ENCODE data around the gene SH2D3C.

SH2D3C gene

GRCh38 chr9:127770905-127771569, 7.4 kb downstream of the SH2D3C start:
- no peaks in the 10 kb centered on the region for H3K27me3 ChIP-seq (ENCODE audit: control insufficient read depth, insufficient read depth, low read length)
- H3K4me1 ChIP-seq (ENCODE audit: control insufficient read depth, insufficient read depth, low read length) = peaks cover 31% of the 10 kb centered on the region
- peak overlapping the region; percentile 72 for H3K4me3 ChIP-seq (ENCODE audit: low read depth, low read length)
- no peaks in the 10 kb centered on the region for H3K36me3 ChIP-seq (ENCODE audit: control insufficient read depth, insufficient read depth, low read length)
- H3K9me3 ChIP-seq (ENCODE audit: control insufficient read depth, insufficient read depth, low read depth, low read length) = no peaks in the 10 kb centered on the region
- H3K27ac ChIP-seq (ENCODE audit: low read depth, low read length) = no peak overlapping the region
- H3K9ac ChIP-seq (ENCODE audit: low read length) = no peak overlapping the region

DNA sequence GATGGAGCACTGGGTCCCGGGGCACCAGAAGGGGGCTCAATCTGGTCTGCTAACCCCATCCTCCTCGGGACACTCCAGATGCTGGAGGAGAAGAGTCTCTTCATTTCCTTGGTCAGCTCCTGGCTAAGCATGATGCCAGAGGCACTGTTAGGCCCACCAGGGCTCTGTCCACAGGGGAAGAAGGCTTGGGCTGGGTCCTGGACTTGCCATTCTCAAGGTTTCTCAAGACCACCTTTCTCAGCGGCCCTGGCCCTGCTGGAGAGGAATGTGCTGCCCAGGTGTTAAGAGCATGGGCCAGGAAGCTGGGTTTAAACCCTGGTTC, 7.9 kb downstream of the SH2D3C start:
- Histone ChIP-seq H3K9me3 (ENCODE audit: control insufficient read depth, insufficient read depth, low read depth, low read length) (no peaks in the 10 kb centered on the region), H3K4me3 (ENCODE audit: low read depth, low read length) (peak overlapping the region; percentile 72), H3K9ac (ENCODE audit: low read length) (no peak overlapping the region), H3K27ac (ENCODE audit: low read depth, low read length) (no peak overlapping the region), H3K4me1 (ENCODE audit: control insufficient read depth, insufficient read depth, low read length) (peaks cover 30% of the 10 kb centered on the region), H3K27me3 (ENCODE audit: control insufficient read depth, insufficient read depth, low read length) (no peaks in the 10 kb centered on the region), H3K36me3 (ENCODE audit: control insufficient read depth, insufficient read depth, low read length) (no peaks in the 10 kb centered on the region)

- no peaks in the 10 kb centered on the region for H3K27me3 ChIP-seq (ENCODE audit: control insufficient read depth, insufficient read depth, low read length)
- H3K27ac ChIP-seq (ENCODE audit: low read depth, low read length) = no peak overlapping the region
- no peaks in the 10 kb centered on the region for H3K9me3 ChIP-seq (ENCODE audit: control insufficient read depth, insufficient read depth, low read depth, low read length)
- H3K4me1 ChIP-seq (ENCODE audit: control insufficient read depth, insufficient read depth, low read length) = peaks cover 30% of the 10 kb centered on the region
- H3K36me3 ChIP-seq (ENCODE audit: control insufficient read depth, insufficient read depth, low read length) = no peaks in the 10 kb centered on the region
- H3K4me3 ChIP-seq (ENCODE audit: low read depth, low read length) = no peak overlapping the region
- no peak overlapping the region for H3K9ac ChIP-seq (ENCODE audit: low read length)
These were observed 8.4 kb downstream of the SH2D3C start for GRCh38 chr9:127769929-127770582.

DNA sequence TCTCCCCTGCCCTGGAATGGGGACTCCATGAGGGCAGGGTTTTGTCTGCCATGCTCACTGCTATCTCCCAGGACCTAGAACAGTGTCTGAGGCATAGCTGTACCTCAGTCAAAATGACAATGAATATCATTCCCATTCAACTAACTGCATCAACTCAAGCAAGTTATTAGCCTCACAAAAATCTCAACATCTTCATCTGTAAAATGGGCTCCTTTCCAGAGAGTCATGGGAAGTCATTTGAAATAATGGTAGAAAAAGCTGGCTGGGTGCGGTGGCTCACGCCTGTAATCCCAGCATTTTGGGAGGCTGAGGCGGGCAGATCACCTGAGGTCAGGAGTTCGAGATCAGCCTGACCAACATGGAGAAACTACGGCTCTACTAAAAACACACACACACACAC, 9.4 kb downstream of the SH2D3C start:
- Histone ChIP-seq H3K4me3 (ENCODE audit: low read depth, low read length) (no peak overlapping the region), H3K27me3 (ENCODE audit: control insufficient read depth, insufficient read depth, low read length) (no peaks in the 10 kb centered on the region), H3K4me1 (ENCODE audit: control insufficient read depth, insufficient read depth, low read length) (peaks cover 32% of the 10 kb centered on the region), H3K27ac (ENCODE audit: low read depth, low read length) (no peak overlapping the region), H3K36me3 (ENCODE audit: control insufficient read depth, insufficient read depth, low read length) (no peaks in the 10 kb centered on the region), H3K9ac (ENCODE audit: low read length) (no peak overlapping the region), H3K9me3 (ENCODE audit: control insufficient read depth, insufficient read depth, low read depth, low read length) (no peaks in the 10 kb centered on the region)

GRCh38 chr9:127768698-127769097, 9.8 kb downstream of the SH2D3C start:
- H3K4me1 ChIP-seq (ENCODE audit: control insufficient read depth, insufficient read depth, low read length) = peaks cover 36% of the 10 kb centered on the region
- H3K9ac ChIP-seq (ENCODE audit: low read length) = no peak overlapping the region
- no peaks in the 10 kb centered on the region for H3K27me3 ChIP-seq (ENCODE audit: control insufficient read depth, insufficient read depth, low read length)
- H3K36me3 ChIP-seq (ENCODE audit: control insufficient read depth, insufficient read depth, low read length) = no peaks in the 10 kb centered on the region
- H3K9me3 ChIP-seq (ENCODE audit: control insufficient read depth, insufficient read depth, low read depth, low read length) = no peaks in the 10 kb centered on the region
- H3K4me3 ChIP-seq (ENCODE audit: low read depth, low read length) = no peak overlapping the region
- peak overlapping the region; percentile 56; the same call in 1 of the 2 replicates for H3K27ac ChIP-seq (ENCODE audit: low read depth, low read length)

- Histone ChIP-seq H3K9ac (ENCODE audit: low read length) (peak overlapping the region; percentile 57), H3K36me3 (ENCODE audit: control insufficient read depth, insufficient read depth, low read length) (no peaks in the 10 kb centered on the region), H3K4me1 (ENCODE audit: control insufficient read depth, insufficient read depth, low read length) (peaks cover 39% of the 10 kb centered on the region), H3K27ac (ENCODE audit: low read depth, low read length) (peak overlapping the region; percentile 56; the same call in 1 of the 2 replicates), H3K9me3 (ENCODE audit: control insufficient read depth, insufficient read depth, low read depth, low read length) (no peaks in the 10 kb centered on the region), H3K27me3 (ENCODE audit: control insufficient read depth, insufficient read depth, low read length) (no peaks in the 10 kb centered on the region), H3K4me3 (ENCODE audit: low read depth, low read length) (no peak overlapping the region)
These were observed 10.5 kb downstream of the SH2D3C start for GRCh38 chr9:127767909-127768331.

DNA sequence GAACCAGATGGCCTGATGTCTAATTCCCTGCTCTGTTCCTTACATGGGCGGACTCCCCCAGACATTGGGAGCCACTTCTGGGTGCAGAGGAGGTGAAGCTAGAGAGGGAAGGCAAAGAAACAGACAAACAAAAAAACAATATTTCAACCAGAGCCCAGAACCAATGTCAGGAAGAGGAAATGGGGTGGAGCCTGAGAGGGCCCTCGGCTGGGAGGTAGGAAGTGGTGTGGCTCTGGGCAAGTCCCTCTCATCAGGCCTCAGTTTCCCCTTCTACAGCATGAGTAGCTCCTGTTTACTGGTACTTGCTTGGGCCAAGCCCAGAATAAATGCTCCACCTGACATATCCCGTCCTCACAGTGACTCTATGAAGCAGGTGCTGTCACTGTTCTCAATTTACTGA, 11.1 kb downstream of the SH2D3C start:
- H3K27me3 ChIP-seq (ENCODE audit: control insufficient read depth, insufficient read depth, low read length) = no peaks in the 10 kb centered on the region
- H3K27ac ChIP-seq (ENCODE audit: low read depth, low read length) = no peak overlapping the region; the same call in 1 of the 2 replicates
- no peaks in the 10 kb centered on the region for H3K9me3 ChIP-seq (ENCODE audit: control insufficient read depth, insufficient read depth, low read depth, low read length)
- H3K4me3 ChIP-seq (ENCODE audit: low read depth, low read length) = no peak overlapping the region
- no peaks in the 10 kb centered on the region for H3K36me3 ChIP-seq (ENCODE audit: control insufficient read depth, insufficient read depth, low read length)
- H3K4me1 ChIP-seq (ENCODE audit: control insufficient read depth, insufficient read depth, low read length) = peaks cover 41% of the 10 kb centered on the region
- H3K9ac ChIP-seq (ENCODE audit: low read length) = no peak overlapping the region

GRCh38 chr9:127765418-127765817, 13.0 kb downstream of the SH2D3C start:
- H3K27me3 ChIP-seq (ENCODE audit: control insufficient read depth, insufficient read depth, low read length) = no peaks in the 10 kb centered on the region
- H3K4me1 ChIP-seq (ENCODE audit: control insufficient read depth, insufficient read depth, low read length) = peaks cover 46% of the 10 kb centered on the region
- no peak overlapping the region for H3K27ac ChIP-seq (ENCODE audit: low read depth, low read length)
- no peak overlapping the region for H3K9ac ChIP-seq (ENCODE audit: low read length)
- H3K36me3 ChIP-seq (ENCODE audit: control insufficient read depth, insufficient read depth, low read length) = no peaks in the 10 kb centered on the region
- no peaks in the 10 kb centered on the region for H3K9me3 ChIP-seq (ENCODE audit: control insufficient read depth, insufficient read depth, low read depth, low read length)
- no peak overlapping the region for H3K4me3 ChIP-seq (ENCODE audit: low read depth, low read length)

GRCh38 chr9:127763918-127764384, 14.5 kb downstream of the SH2D3C start:
- no peak overlapping the region for H3K4me3 ChIP-seq (ENCODE audit: low read depth, low read length)
- no peaks in the 10 kb centered on the region for H3K36me3 ChIP-seq (ENCODE audit: control insufficient read depth, insufficient read depth, low read length)
- no peaks in the 10 kb centered on the region for H3K27me3 ChIP-seq (ENCODE audit: control insufficient read depth, insufficient read depth, low read length)
- no peak overlapping the region for H3K9ac ChIP-seq (ENCODE audit: low read length)
- no peak overlapping the region for H3K27ac ChIP-seq (ENCODE audit: low read depth, low read length)
- H3K4me1 ChIP-seq (ENCODE audit: control insufficient read depth, insufficient read depth, low read length) = peaks cover 38% of the 10 kb centered on the region
- H3K9me3 ChIP-seq (ENCODE audit: control insufficient read depth, insufficient read depth, low read depth, low read length) = no peaks in the 10 kb centered on the region

DNA sequence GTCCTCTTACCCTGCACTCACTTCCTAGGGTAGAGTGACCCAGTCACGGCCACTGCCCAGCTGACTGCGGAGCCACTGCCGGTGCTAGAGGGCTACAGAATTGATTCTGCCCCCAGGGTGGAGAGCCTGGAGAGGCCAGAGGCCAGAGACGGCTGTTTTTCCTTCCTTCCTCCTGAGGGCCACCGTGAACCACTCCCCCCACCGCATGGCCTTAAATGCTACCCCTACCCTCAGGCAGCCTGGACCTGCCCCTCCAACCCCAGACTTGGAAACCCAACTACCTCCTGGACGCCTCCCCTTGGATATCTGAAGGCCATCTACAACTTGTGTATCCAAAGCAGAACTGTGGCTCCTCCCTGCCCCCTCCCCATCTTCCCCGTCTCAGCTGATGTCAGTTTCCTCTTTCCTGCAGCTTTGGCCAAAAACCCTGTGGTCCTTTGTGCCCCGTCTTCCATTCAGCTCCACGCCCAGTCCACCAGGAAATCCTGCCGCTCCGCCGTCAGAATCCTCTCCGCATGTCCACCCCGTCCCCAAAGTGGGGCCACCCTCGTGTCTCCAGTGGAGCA, 16.3 kb downstream of the SH2D3C start:
- Histone ChIP-seq H3K36me3 (ENCODE audit: control insufficient read depth, insufficient read depth, low read length) (no peaks in the 10 kb centered on the region), H3K27ac (ENCODE audit: low read depth, low read length) (no peak overlapping the region), H3K27me3 (ENCODE audit: control insufficient read depth, insufficient read depth, low read length) (no peaks in the 10 kb centered on the region), H3K4me3 (ENCODE audit: low read depth, low read length) (no peak overlapping the region), H3K9ac (ENCODE audit: low read length) (no peak overlapping the region), H3K9me3 (ENCODE audit: control insufficient read depth, insufficient read depth, low read depth, low read length) (no peaks in the 10 kb centered on the region), H3K4me1 (ENCODE audit: control insufficient read depth, insufficient read depth, low read length) (peaks cover 25% of the 10 kb centered on the region)

DNA sequence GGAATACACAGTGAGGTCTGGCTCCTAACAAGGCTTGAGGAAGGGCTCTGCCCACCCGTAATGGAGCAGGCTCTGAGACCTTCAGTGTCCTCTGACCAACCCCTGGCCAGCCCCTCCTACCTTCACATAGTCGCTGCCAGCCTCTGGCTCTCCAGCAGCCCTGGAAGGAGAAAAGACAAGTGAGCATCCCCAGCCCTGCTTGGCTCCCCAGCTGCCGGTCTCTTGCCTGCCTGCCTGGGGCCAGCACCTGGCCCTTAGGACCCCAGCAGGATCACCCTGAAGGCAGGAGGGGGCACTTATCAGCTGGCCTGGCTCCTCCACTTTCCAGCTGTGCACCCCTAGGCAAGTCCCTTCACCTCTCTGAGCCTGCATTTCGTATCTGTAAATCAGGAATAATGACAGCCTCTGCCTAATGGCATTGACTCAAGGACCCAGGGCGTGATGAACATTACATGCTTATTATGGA, 16.9 kb downstream of the SH2D3C start:
- H3K27ac ChIP-seq (ENCODE audit: low read depth, low read length) = no peak overlapping the region
- H3K27me3 ChIP-seq (ENCODE audit: control insufficient read depth, insufficient read depth, low read length) = peaks cover 4% of the 10 kb centered on the region
- H3K9me3 ChIP-seq (ENCODE audit: control insufficient read depth, insufficient read depth, low read depth, low read length) = no peaks in the 10 kb centered on the region
- no peak overlapping the region for H3K9ac ChIP-seq (ENCODE audit: low read length)
- H3K4me3 ChIP-seq (ENCODE audit: low read depth, low read length) = no peak overlapping the region
- peaks cover 25% of the 10 kb centered on the region for H3K4me1 ChIP-seq (ENCODE audit: control insufficient read depth, insufficient read depth, low read length)
- H3K36me3 ChIP-seq (ENCODE audit: control insufficient read depth, insufficient read depth, low read length) = no peaks in the 10 kb centered on the region
